HUES48 (cell line): ENCODE results near the gene ST3GAL6.
"Not testable (repeated sequence)": the region's sequence is repeated elsewhere in the genome, so short reads cannot be mapped to it uniquely, and the experiment has no call there.

ENCODE experiments used
- H3K27ac ChIP-seq: one replicate; pipeline ENCODE4 v1.7.0; 2013; ENCODE audit warnings: low read depth, low read length, inconsistent platforms
- H3K27me3 ChIP-seq: 2 replicates; pipeline ENCODE4 v1.6.1; 2013; ENCODE audit warnings: mild to moderate bottlenecking, low read length; ENCODE audit not compliant: control insufficient read depth, insufficient read depth
- H3K36me3 ChIP-seq: 2 replicates; pipeline ENCODE4 v1.6.1; 2013; ENCODE audit warnings: low read length; ENCODE audit not compliant: control insufficient read depth, insufficient read depth
- H3K4me1 ChIP-seq: 2 replicates; pipeline ENCODE4 v1.6.1; 2013; ENCODE audit warnings: mild to moderate bottlenecking, low read length; ENCODE audit not compliant: control insufficient read depth, insufficient read depth
- H3K4me3 ChIP-seq: 2 replicates; pipeline ENCODE4 v1.5.1; 2013; ENCODE audit warnings: mild to moderate bottlenecking, low read depth, low read length
- H3K9ac ChIP-seq: 2 replicates; pipeline ENCODE4 v1.6.1; 2013; ENCODE audit warnings: mild to moderate bottlenecking, low read depth, low read length, moderate library complexity
- H3K9me3 ChIP-seq: 2 replicates; pipeline ENCODE4 v1.6.1; 2013; ENCODE audit warnings: low read length; ENCODE audit not compliant: control insufficient read depth, insufficient read depth

Gene ST3GAL6

GRCh38 chr3:98821063-98821462, 57.9 kb downstream of the ST3GAL6 start:
- Histone ChIP-seq H3K27me3 (no peaks in the 10 kb centered on the region), H3K27ac (no peak overlapping the region), H3K9me3 (no peaks in the 10 kb centered on the region), H3K4me1 (peaks cover 7% of the 10 kb centered on the region; the same call in 1 of the 2 replicates), H3K4me3 (no peak overlapping the region), H3K9ac (no peak overlapping the region), H3K36me3 (peaks cover 45% of the 10 kb centered on the region)

- Histone ChIP-seq H3K36me3 (peaks cover 24% of the 10 kb centered on the region), H3K27ac (no peak overlapping the region), H3K9ac (no peak overlapping the region), H3K4me3 (no peak overlapping the region), H3K9me3 (no peaks in the 10 kb centered on the region), H3K27me3 (no peaks in the 10 kb centered on the region), H3K4me1 (no peaks in the 10 kb centered on the region)
Measured at GRCh38 chr3:98823791-98824190, 60.7 kb downstream of the ST3GAL6 start.

GRCh38 chr3:98824256-98824655, 61.1 kb downstream of the ST3GAL6 start:
- no peak overlapping the region for H3K9ac ChIP-seq

GRCh38 chr3:98826126-98826525, 63.0 kb downstream of the ST3GAL6 start:
- Histone ChIP-seq H3K9me3 (peaks cover 7% of the 10 kb centered on the region), H3K9ac (no peak overlapping the region), H3K27ac (no peak overlapping the region)

More at GRCh38 chr3:98824256-98824655, 61.1 kb downstream of the ST3GAL6 start:
- Histone ChIP-seq H3K9me3 (peaks cover 1% of the 10 kb centered on the region), H3K36me3 (peaks cover 19% of the 10 kb centered on the region), H3K27me3 (no peaks in the 10 kb centered on the region), H3K4me3 (no peak overlapping the region), H3K27ac (no peak overlapping the region), H3K4me1 (no peaks in the 10 kb centered on the region)

GRCh38 chr3:98827221-98827920, 64.2 kb downstream of the ST3GAL6 start:
- no peak overlapping the region for H3K9ac ChIP-seq
- no peaks in the 10 kb centered on the region for H3K27me3 ChIP-seq
- H3K9me3 ChIP-seq: peaks cover 16% of the 10 kb centered on the region
- H3K4me1 ChIP-seq: no peaks in the 10 kb centered on the region
- H3K4me3 ChIP-seq: no peak overlapping the region
- no peak overlapping the region for H3K27ac ChIP-seq
- H3K36me3 ChIP-seq: no peaks in the 10 kb centered on the region

More at GRCh38 chr3:98826126-98826525, 63.0 kb downstream of the ST3GAL6 start:
- H3K27me3 ChIP-seq: no peaks in the 10 kb centered on the region
- H3K36me3 ChIP-seq: peaks cover 5% of the 10 kb centered on the region; the same call in 1 of the 2 replicates
- H3K4me3 ChIP-seq: no peak overlapping the region
- H3K4me1 ChIP-seq: no peaks in the 10 kb centered on the region

GRCh38 chr3:98829246-98829832, 66.2 kb downstream of the ST3GAL6 start:
- Histone ChIP-seq H3K4me1 (no peaks in the 10 kb centered on the region), H3K9ac (no peak overlapping the region), H3K27me3 (no peaks in the 10 kb centered on the region), H3K4me3 (no peak overlapping the region), H3K36me3 (peaks cover 6% of the 10 kb centered on the region; the same call in 1 of the 2 replicates), H3K9me3 (peaks cover 28% of the 10 kb centered on the region), H3K27ac (no peak overlapping the region)

GRCh38 chr3:98831060-98831459, 67.9 kb downstream of the ST3GAL6 start:
- H3K9me3 ChIP-seq: peaks cover 28% of the 10 kb centered on the region
- H3K9ac ChIP-seq, H3K36me3 ChIP-seq, H3K4me1 ChIP-seq, H3K27ac ChIP-seq, H3K27me3 ChIP-seq, H3K4me3 ChIP-seq: not testable (repeated sequence)

- Histone ChIP-seq H3K36me3 (peaks cover 10% of the 10 kb centered on the region; the same call in 1 of the 2 replicates), H3K9ac (no peak overlapping the region), H3K4me1 (no peaks in the 10 kb centered on the region), H3K27ac (no peak overlapping the region), H3K4me3 (no peak overlapping the region), H3K9me3 (peaks cover 11% of the 10 kb centered on the region), H3K27me3 (no peaks in the 10 kb centered on the region)
Measured at GRCh38 chr3:98839846-98840245, 76.7 kb downstream of the ST3GAL6 start.

- Histone ChIP-seq H3K4me3 (no peak overlapping the region), H3K9me3 (peaks cover 14% of the 10 kb centered on the region), H3K36me3 (peaks cover 27% of the 10 kb centered on the region), H3K9ac (no peak overlapping the region), H3K27me3 (no peaks in the 10 kb centered on the region), H3K27ac (no peak overlapping the region), H3K4me1 (no peaks in the 10 kb centered on the region)
Measured at GRCh38 chr3:98843266-98843959, 80.3 kb downstream of the ST3GAL6 start.
